HEK293 (cell line): ENCODE results near the gene KRTCAP2.

ENCODE experiments used
- TCF7L2 ChIP-seq: IDR thresholded peaks from 2 replicates; pipeline ENCODE4 v1.6.1; 2011; ENCODE audit warnings: low read depth, mild to moderate bottlenecking, inconsistent platforms, low read length, moderate library complexity, borderline replicate concordance
- ZNF10 ChIP-seq: fragments of 450-650 bp; formaldehyde crosslinking; IDR thresholded peaks from 2 replicates; pipeline ENCODE4 v1.5.1; 2017; ENCODE audit warnings: missing biosample characterization, missing genetic modification characterization
- ZNF138 ChIP-seq: fragments of 450-650 bp; formaldehyde crosslinking; IDR thresholded peaks from 2 replicates; pipeline ENCODE4 v1.5.1; 2016; ENCODE audit warnings: missing biosample characterization, missing genetic modification characterization, borderline replicate concordance
- ZNF660 ChIP-seq: fragments of 450-650 bp; IDR thresholded peaks from 2 replicates; pipeline ENCODE4 v1.5.1; 2018; ENCODE audit warnings: missing biosample characterization, mild to moderate bottlenecking, missing genetic modification characterization
- TF ChIP-seq, protein P1 (sequence below): fragments of 450-650 bp; formaldehyde crosslinking; IDR thresholded peaks from 2 replicates; pipeline ENCODE4 v1.5.1; 2016; ENCODE audit warnings: missing biosample characterization, missing genetic modification characterization

DNA sequence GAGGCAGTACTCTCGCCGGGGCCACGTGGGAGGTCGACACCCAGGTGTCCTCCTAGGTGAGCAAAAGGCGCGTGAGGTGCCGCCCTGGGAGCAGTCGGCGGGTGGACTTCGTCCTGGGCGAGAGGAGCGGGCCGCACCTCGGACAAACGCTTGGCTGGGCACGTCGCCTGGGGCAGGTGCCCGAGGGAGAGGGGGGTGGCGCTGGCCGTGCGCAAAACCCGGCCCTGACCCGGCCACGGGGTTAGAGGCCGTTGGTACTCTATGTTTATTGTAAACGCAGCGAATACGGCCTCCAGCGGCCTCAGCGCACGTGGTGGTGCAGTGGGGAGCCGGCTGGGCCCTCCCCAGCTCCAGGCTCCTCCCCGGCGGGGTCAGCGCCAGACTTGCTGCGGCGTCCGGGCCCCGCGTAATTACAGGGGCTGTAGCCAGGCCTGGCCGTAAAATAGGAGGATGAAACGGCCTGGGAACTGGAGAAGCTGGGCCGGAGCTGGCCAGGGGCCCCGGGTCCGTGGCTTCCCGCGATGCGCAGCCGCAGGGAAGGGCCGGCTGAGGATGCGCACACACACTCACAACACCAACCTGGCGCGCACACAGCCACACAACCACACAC, 47.1 kb downstream of the KRTCAP2 start:
- TF ChIP-seq ZNF138 (tag by site-specific recombination) = no peak
- no peak for TF ChIP-seq TCF7L2
- TF ChIP-seq ZNF660 = no peak
- TF ChIP-seq ZNF10 (tag by site-specific recombination) = no peak
- TF ChIP-seq, protein P1, sequence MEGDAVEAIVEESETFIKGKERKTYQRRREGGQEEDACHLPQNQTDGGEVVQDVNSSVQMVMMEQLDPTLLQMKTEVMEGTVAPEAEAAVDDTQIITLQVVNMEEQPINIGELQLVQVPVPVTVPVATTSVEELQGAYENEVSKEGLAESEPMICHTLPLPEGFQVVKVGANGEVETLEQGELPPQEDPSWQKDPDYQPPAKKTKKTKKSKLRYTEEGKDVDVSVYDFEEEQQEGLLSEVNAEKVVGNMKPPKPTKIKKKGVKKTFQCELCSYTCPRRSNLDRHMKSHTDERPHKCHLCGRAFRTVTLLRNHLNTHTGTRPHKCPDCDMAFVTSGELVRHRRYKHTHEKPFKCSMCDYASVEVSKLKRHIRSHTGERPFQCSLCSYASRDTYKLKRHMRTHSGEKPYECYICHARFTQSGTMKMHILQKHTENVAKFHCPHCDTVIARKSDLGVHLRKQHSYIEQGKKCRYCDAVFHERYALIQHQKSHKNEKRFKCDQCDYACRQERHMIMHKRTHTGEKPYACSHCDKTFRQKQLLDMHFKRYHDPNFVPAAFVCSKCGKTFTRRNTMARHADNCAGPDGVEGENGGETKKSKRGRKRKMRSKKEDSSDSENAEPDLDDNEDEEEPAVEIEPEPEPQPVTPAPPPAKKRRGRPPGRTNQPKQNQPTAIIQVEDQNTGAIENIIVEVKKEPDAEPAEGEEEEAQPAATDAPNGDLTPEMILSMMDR = no peak
